ENCODE data around the gene RCL1.
"Not testable (repeated sequence)": the region's sequence is repeated elsewhere in the genome, so short reads cannot be mapped to it uniquely, and the experiment has no call there.

RCL1 gene

GRCh38 chr9:4792572-4793458 lies at the start of gene RCL1:
Gene RCL1 (plus strand): TSS chr9:4792944. CDS start chr9:4793092, 148 bp downstream.
- DNase-seq, result peak; percentile 94

GRCh38 chr9:4743131-4743875 lies 49.4 kb upstream of the RCL1 start:
- no peak for DNase-seq

- no peak for DNase-seq
Observed at GRCh38 chr9:4746278-4747030, 46.3 kb upstream of the RCL1 start.

- no peak for DNase-seq
Observed at GRCh38 chr9:4748612-4749011, 44.1 kb upstream of the RCL1 start.

- DNase-seq, result peak; percentile 59
Observed at GRCh38 chr9:4750023-4750673, 42.6 kb upstream of the RCL1 start.

- DNase-seq, result not testable (repeated sequence)
Observed at GRCh38 chr9:4754530-4754929, 38.2 kb upstream of the RCL1 start.

- no peak for DNase-seq
Observed at GRCh38 chr9:4755026-4755609, 37.6 kb upstream of the RCL1 start.

- DNase-seq, result no peak
Observed at GRCh38 chr9:4756420-4756819, 36.3 kb upstream of the RCL1 start.

- DNase-seq, result no peak
Observed at GRCh38 chr9:4760122-4760521, 32.6 kb upstream of the RCL1 start.

- peak; percentile 77 for DNase-seq
Observed at GRCh38 chr9:4762108-4762885, 30.4 kb upstream of the RCL1 start.

- no peak for DNase-seq
Observed at GRCh38 chr9:4762886-4763541, 29.7 kb upstream of the RCL1 start.

GRCh38 chr9:4764033-4764432 lies 28.7 kb upstream of the RCL1 start:
- no peak for DNase-seq

- no peak for DNase-seq
Observed at GRCh38 chr9:4768681-4769080, 24.1 kb upstream of the RCL1 start.

GRCh38 chr9:4769321-4770080 lies 23.2 kb upstream of the RCL1 start:
- no peak for DNase-seq

- DNase-seq, result no peak
Observed at GRCh38 chr9:4771788-4772187, 21.0 kb upstream of the RCL1 start.

- no peak for DNase-seq
Observed at GRCh38 chr9:4774209-4774608, 18.5 kb upstream of the RCL1 start.

- not testable (repeated sequence) for DNase-seq
Observed at GRCh38 chr9:4774958-4775357, 17.8 kb upstream of the RCL1 start.

GRCh38 chr9:4780651-4781050 lies 12.1 kb upstream of the RCL1 start:
- DNase-seq, result no peak

- no peak for DNase-seq
Observed at GRCh38 chr9:4781408-4781807, 11.3 kb upstream of the RCL1 start.

GRCh38 chr9:4783191-4783590 lies 9.6 kb upstream of the RCL1 start:
- not testable (repeated sequence) for DNase-seq
